NOMO-1 treated with DMSO at 0.1 percent for 48 hours (cell line): ENCODE results near the gene PODN.

Experiments
- DNase-seq: peaks from one replicate; lab custom pipeline; 2025; ENCODE audit not compliant: unreplicated experiment; lab: John Stamatoyannopoulos, UW

PODN gene

DNA sequence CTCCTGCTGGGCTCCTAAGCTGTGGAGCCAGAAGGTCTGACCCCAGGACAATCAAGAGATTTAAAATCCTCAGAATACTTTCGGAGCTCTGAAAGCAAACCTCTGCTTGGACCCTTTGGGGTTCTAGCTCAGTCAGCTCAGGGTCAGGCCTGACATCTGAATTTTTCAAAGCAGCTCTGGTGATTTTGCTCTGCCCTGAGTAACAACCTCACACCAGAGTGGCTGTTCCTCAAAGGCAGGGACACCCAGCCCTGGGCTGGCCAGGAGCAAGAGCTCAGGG is 68.5 kb downstream of the PODN start:
- no peak for DNase-seq

DNA sequence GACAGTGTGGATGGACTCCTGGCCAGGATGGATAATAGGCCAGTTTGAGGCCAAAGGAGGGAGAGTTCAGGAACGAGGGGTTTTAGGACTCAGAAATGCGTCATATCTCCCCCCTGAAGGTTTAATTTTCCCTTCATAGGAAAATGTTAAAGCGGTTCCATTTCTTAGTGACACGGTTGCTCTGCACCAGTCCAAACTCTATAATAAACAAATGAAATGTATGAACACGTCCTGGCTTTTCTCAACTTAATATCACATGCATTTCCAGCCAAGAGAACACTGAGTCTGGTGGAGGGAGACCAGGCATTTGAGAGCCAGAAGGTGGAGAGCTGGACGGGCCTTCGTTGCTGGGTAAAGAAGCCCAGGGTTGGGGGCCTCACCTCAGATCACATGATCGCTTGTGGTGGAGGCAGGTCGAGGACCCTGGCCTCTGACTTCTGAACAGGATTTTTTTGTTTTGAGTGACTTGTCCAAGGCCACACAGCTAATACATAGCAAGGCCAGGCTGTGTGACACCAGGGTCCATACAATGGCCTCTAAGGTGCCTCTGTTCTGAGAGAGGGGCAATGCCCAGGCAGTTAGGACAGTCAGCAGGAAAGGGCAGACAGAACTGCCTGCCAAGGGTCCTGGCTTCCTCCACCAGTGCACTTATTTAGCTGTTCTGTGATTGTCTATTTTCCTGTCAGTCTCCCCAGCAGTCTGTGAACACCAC is 69.0 kb downstream of the PODN start:
- DNase-seq = no peak

- DNase-seq = no peak
Observed at GRCh38 chr1:53131590-53131938, 69.6 kb downstream of the PODN start.

- DNase-seq = no peak
Observed at GRCh38 chr1:53132176-53132575, 70.2 kb downstream of the PODN start.

- DNase-seq = no peak
Observed at GRCh38 chr1:53133261-53134041, 71.4 kb downstream of the PODN start.

DNA sequence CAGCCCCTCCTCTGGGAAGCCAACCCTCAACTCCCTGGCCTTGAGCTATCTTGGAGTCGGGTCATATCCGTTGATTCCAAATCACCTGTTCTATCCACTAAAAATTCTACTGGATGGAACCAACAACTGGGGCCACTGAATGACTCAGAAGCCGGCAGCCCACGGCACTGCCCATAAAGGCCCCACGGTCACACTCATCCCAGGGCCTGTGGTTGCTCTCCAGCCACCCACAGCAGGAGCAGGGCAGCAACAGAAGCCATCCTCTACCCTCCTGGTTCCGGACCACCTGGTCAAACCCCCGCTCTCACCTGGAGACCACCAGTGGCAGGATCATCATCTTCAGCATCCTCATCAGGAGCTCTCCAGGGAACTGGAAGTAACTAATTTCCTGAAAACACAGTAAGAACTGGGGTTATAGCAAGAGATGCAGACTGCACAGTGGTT is 72.1 kb downstream of the PODN start:
- no peak for DNase-seq
